ENCODE results near the gene RGS3.

Gene RGS3

DNA sequence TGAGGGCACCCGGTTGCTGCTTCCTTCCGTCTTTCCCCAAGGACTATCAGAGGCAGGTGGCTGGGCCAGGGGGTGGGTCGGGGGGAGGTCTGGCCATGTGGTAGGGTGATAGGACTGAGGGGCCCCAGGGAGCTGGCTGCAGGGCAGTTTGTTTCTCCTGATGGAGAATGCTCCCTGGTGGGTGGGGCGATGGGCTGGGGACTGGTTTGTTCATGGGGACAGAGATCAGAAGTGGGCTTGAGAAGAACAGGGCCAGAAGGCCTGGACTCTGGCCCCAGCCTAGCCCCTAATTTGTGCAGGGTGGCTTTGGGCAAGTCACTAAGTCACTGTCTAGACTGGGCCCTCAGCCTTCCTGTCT lies 117.4 kb downstream of the RGS3 start:
- no peak for DNase-seq (ENCODE audit: insufficient read length)
- FAIRE-seq: peak; percentile 73
- TF ChIP-seq TAF1 (IDR thresholded peaks at IDR 0.05; ENCODE audit: borderline replicate concordance, low read depth, low read length): no peak
- no peak for TF ChIP-seq POLR2A (IDR thresholded peaks at IDR 0.05; ENCODE audit: low read depth, low read length)
- TF ChIP-seq POLR2AphosphoS5 (IDR thresholded peaks at IDR 0.05; ENCODE audit: low read depth, low read length): no peak

DNA sequence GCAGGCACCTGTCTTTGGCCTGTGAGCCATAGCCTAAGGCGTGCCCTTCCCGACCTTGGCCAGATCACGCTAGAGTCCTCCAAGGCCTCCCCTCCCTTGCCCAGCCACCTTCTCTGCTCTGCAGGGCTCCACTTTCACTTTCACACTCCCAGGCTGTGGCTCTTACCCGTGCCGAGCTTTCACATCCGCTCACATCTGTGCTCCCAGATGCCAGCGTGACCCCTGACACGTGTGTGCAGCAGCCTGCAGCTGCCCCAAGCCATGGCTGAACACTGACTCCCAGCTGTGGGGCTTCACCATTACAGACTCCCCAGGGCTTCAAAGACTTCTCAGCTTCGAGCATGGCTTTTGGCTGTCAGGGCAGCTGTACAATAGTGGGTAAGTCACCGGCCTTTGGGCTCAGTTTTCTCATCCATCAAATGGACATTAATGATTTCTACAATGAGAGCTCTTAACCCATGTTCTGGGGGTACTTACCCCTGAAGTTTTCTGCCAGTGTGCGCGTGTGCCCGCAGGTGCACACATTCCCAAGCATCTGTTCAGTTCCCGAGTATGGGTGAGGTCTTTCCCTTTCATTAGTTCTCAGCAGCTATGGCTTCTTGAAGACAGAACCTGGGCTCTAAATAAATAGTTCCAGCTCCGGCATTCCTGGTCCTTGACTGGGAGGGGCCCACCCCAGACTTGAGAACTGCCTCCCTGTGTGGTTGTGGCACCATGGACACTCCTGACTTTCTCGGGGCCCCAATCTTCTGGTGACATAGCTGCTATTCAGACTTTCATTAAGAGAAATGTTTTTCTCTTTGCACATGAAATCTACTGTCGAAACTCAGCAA lies 118.6 kb downstream of the RGS3 start:
- peak; percentile 72; the same call in 1 of the 2 replicates for TF ChIP-seq POLR2AphosphoS5 (IDR thresholded peaks at IDR 0.05; ENCODE audit: low read depth, low read length)
- TF ChIP-seq POLR2A (IDR thresholded peaks at IDR 0.05; ENCODE audit: low read depth, low read length): no peak
- TF ChIP-seq TAF1 (IDR thresholded peaks at IDR 0.05; ENCODE audit: borderline replicate concordance, low read depth, low read length): no peak
- DNase-seq (ENCODE audit: insufficient read length) (peak; percentile 86), FAIRE-seq (peak; percentile 98)

DNA sequence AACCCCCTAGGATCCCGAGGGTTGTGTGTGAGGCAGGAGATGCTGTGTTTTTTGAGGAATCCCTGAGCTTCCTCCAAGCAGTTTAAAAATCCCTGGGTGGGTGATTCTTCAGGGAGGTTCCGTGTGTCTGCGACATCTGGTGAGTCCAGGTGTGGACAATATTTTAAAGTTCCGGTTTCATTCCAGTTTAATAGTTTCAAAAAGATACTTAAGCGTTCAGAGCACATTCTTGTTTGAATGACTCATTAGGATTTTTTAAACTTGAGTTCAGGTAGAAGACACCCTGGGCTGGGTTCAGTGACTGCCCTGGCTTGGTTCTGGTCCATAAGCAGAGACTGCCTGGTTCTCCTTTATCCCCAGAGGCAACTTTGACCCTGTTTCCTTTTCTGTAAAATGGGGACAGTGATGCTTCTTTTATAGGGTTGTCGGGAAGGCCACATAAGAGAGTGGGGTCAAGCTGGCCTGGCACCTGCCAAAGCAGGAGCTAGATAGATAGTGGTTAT lies 119.2 kb downstream of the RGS3 start:
- no peak for DNase-seq (ENCODE audit: insufficient read length)
- TF ChIP-seq POLR2AphosphoS5 (IDR thresholded peaks at IDR 0.05; ENCODE audit: low read depth, low read length) (no peak), POLR2A (IDR thresholded peaks at IDR 0.05; ENCODE audit: low read depth, low read length) (no peak), TAF1 (IDR thresholded peaks at IDR 0.05; ENCODE audit: borderline replicate concordance, low read depth, low read length) (no peak)
- FAIRE-seq: peak; percentile 54

DNA sequence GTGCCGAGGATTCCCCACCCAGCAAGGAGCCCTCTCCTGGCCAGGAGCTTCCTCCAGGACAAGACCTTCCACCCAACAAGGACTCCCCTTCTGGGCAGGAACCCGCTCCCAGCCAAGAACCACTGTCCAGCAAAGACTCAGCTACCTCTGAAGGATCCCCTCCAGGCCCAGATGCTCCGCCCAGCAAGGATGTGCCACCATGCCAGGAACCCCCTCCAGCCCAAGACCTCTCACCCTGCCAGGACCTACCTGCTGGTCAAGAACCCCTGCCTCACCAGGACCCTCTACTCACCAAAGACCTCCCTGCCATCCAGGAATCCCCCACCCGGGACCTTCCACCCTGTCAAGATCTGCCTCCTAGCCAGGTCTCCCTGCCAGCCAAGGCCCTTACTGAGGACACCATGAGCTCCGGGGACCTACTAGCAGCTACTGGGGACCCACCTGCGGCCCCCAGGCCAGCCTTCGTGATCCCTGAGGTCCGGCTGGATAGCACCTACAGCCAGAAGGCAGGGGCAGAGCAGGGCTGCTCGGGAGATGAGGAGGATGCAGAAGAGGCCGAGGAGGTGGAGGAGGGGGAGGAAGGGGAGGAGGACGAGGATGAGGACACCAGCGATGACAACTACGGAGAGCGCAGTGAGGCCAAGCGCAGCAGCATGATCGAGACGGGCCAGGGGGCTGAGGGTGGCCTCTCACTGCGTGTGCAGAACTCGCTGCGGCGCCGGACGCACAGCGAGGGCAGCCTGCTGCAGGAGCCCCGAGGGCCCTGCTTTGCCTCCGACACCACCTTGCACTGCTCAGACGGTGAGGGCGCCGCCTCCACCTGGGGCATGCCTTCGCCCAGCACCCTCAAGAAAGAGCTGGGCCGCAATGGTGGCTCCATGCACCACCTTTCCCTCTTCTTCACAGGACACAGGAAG lies 120.2 kb downstream of the RGS3 start:
- TF ChIP-seq POLR2A (IDR thresholded peaks at IDR 0.05; ENCODE audit: low read depth, low read length): no peak
- no peak for TF ChIP-seq TAF1 (IDR thresholded peaks at IDR 0.05; ENCODE audit: borderline replicate concordance, low read depth, low read length)
- TF ChIP-seq POLR2AphosphoS5 (IDR thresholded peaks at IDR 0.05; ENCODE audit: low read depth, low read length): no peak
- no peak for DNase-seq (ENCODE audit: insufficient read length)

DNA sequence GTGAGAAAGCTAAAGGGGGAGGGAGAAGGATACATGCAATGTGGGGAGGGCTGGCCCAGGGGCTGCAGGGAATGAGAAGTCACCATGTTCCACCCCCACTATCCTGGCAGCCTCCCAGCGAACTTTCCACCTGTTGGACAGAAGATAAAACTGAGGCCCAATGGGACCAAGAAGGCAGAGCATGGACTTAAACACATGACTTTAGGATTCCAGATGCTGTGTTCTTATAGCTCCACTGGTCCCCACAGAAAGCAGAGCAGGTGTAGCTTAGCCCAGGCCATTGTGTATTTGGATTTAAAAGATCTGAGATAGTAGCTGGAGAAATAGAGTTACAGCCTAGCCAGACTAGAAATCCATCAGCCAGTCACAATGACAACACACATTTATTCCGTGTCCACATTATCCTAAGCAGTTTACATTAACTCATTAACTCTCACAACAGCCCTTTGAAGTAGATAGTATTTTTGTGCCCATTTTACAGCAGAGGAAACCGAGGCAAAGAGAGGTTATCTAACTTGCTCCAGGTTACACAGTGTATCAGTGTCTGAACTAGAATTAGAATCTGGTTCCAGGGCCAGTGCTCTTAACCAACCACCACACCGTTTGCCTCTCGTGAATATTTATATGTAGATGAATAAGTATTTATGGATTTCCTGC lies 121.0 kb downstream of the RGS3 start:
- FAIRE-seq: no peak
- TF ChIP-seq POLR2AphosphoS5 (IDR thresholded peaks at IDR 0.05; ENCODE audit: low read depth, low read length) (no peak), TAF1 (IDR thresholded peaks at IDR 0.05; ENCODE audit: borderline replicate concordance, low read depth, low read length) (no peak), POLR2A (IDR thresholded peaks at IDR 0.05; ENCODE audit: low read depth, low read length) (no peak)
- no peak for DNase-seq (ENCODE audit: insufficient read length)

More for the DNA sequence above, 120.2 kb downstream of the RGS3 start:
- FAIRE-seq: no peak

DNA sequence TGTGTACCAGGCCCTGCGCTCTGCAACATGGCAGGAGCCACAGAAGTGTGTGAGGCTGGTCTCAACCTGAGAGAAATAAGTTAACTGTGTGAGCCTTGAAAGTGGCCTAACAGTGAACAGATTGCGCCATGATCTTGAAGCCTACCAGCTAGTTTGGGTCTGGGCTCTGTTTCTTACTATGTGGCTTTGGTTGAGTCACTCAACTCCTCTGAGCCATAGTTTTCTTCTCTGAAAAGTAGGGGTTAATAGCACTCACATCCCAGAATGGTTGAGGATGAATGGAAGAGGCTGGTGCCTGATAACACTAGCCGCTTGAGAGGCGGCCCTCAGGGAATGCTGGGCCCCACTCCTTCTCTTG lies 121.5 kb downstream of the RGS3 start:
- TF ChIP-seq TAF1 (IDR thresholded peaks at IDR 0.05; ENCODE audit: borderline replicate concordance, low read depth, low read length) (no peak), POLR2A (IDR thresholded peaks at IDR 0.05; ENCODE audit: low read depth, low read length) (no peak), POLR2AphosphoS5 (IDR thresholded peaks at IDR 0.05; ENCODE audit: low read depth, low read length) (no peak)
- DNase-seq (ENCODE audit: insufficient read length) (no peak), FAIRE-seq (no peak)

DNA sequence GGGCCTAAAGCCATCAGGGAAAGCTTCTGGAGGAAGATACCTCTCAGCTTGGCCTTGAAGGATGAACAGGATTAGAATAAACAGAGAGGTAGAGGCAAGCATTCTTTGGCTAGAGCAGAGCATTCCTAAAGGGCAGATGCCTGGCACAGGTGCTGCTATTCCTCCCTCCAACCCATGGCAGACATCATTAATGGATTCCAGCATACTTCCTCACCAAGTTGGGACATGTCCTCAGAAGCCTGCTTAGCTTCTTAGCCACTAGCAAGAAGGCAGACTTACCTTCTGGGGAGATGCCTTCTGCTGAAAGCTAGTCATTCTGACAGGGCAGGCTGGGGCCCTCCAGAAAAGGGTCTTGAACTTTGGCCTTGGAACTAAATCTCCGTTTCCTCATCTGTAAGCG lies 122.0 kb downstream of the RGS3 start:
- TF ChIP-seq POLR2AphosphoS5 (IDR thresholded peaks at IDR 0.05; ENCODE audit: low read depth, low read length) (no peak), TAF1 (IDR thresholded peaks at IDR 0.05; ENCODE audit: borderline replicate concordance, low read depth, low read length) (no peak), POLR2A (IDR thresholded peaks at IDR 0.05; ENCODE audit: low read depth, low read length) (no peak)
- no peak for DNase-seq (ENCODE audit: insufficient read length)
- no peak for FAIRE-seq

DNA sequence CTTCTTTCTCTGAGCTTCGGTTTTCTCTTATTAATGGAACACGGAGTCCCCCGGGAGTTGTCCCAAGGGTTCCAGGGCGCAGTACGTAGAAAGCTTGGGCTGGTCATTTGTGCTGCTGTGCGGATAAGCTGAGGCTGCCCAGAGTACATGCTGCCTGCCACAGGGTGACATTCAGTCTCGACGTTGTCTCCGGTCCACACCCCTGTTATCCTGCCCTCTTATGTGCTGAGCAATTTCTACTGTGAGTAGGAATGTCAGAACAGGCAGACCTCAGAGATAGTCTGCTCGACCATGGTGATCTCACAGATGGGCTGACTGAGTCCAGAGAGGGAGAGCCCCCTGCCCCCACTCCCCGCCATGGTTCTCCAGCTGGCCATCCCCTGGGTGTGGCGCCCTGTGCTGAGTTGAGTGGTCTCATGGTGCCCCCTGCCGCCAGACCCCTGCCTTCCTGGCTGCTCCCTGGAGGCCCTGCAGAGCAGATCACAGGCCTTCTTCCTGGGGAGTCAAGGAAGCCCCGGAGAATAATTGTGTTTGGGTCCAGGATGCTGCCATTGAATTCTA lies 124.0 kb downstream of the RGS3 start:
- no peak for TF ChIP-seq TAF1 (IDR thresholded peaks at IDR 0.05; ENCODE audit: borderline replicate concordance, low read depth, low read length)
- no peak for TF ChIP-seq POLR2AphosphoS5 (IDR thresholded peaks at IDR 0.05; ENCODE audit: low read depth, low read length)
- TF ChIP-seq POLR2A (IDR thresholded peaks at IDR 0.05; ENCODE audit: low read depth, low read length): no peak
- FAIRE-seq (no peak), DNase-seq (ENCODE audit: insufficient read length) (no peak)

DNA sequence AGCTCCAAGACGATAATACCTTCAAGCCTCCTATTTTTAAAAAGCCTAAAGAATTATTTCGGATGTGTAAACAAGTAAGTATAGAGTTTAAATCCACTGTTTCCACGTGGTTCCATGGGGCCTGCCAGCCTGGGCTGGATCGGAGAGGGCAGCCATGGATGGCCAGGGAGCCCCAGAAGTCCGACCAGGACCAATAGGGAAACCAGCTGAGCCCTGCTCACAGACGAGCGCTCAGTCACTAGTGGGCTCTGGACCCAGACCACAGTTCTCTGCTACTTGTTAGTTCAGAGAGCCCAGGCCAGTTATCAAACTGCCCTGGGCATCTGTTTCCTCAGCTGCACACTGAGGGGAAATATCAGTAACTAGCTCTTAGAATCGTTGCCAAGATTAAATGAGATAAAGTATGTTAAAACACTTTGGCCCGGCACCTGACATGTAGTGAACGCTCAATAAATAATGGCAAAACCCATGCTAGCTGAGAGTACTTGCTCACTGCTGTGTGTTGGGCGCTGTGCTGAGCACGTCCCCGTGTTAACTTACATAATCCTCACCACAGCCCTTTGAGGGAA lies 124.8 kb downstream of the RGS3 start:
- TF ChIP-seq TAF1 (IDR thresholded peaks at IDR 0.05; ENCODE audit: borderline replicate concordance, low read depth, low read length) (no peak), POLR2A (IDR thresholded peaks at IDR 0.05; ENCODE audit: low read depth, low read length) (no peak), POLR2AphosphoS5 (IDR thresholded peaks at IDR 0.05; ENCODE audit: low read depth, low read length) (no peak)
- no peak for DNase-seq (ENCODE audit: insufficient read length)
- FAIRE-seq: no peak

DNA sequence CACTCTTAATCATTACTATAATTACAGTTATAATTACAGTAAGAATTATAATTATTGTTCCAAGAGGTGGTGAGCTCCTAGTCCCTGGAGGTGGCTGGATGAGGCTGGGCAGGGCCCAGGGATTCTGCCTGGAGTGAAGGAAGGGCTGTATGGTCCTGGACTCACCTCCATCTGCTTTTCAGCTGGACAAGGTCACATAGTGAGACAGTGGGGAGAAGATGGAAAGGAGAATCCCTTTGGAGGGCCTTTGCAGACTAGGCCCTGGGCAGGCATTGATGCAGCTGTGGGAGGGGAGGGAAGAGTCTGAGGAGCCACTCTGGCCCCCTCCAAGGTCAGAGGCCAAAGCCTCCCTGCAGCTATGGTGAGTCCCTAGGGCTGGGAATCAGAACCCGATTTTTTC lies 125.4 kb downstream of the RGS3 start:
- TF ChIP-seq POLR2AphosphoS5 (IDR thresholded peaks at IDR 0.05; ENCODE audit: low read depth, low read length): no peak
- no peak for TF ChIP-seq POLR2A (IDR thresholded peaks at IDR 0.05; ENCODE audit: low read depth, low read length)
- TF ChIP-seq TAF1 (IDR thresholded peaks at IDR 0.05; ENCODE audit: borderline replicate concordance, low read depth, low read length): no peak
- FAIRE-seq: no peak

More for the DNA sequence above, 125.4 kb downstream of the RGS3 start:
- DNase-seq (ENCODE audit: insufficient read length): no peak
